Measurements from ENCODE around the gene HRH2.

HRH2 gene

GRCh38 chr5:175684931-175685330 lies 27.1 kb downstream of the HRH2 start:
- no peak overlapping the region for H3K4me2 ChIP-seq (ENCODE audit: low read length)
- H3K27ac ChIP-seq (ENCODE audit: low read depth, low read length, poor library complexity, severe bottlenecking) = no peak overlapping the region
- no peaks in the 10 kb centered on the region for H3K9me2 ChIP-seq (ENCODE audit: low read depth, low read length)
- H3F3A ChIP-seq (ENCODE audit: insufficient read depth, low read length) = no peaks in the 10 kb centered on the region
- H3K36me3 ChIP-seq (ENCODE audit: insufficient read depth, low read length) = no peaks in the 10 kb centered on the region
- H3K9me3 ChIP-seq (ENCODE audit: low read length) = no peaks in the 10 kb centered on the region
- no peaks in the 10 kb centered on the region for H3K4me1 ChIP-seq (ENCODE audit: insufficient read depth, low read length, severe bottlenecking)
- no peak overlapping the region for H2AFZ ChIP-seq (ENCODE audit: low read length)
- no peaks in the 10 kb centered on the region for H3K79me2 ChIP-seq (ENCODE audit: insufficient read depth, low read length)
- H3K27me3 ChIP-seq (ENCODE audit: insufficient read depth, low read length) = no peaks in the 10 kb centered on the region
- no peak overlapping the region for H3K4me3 ChIP-seq (ENCODE audit: low read depth, low read length, poor library complexity, severe bottlenecking)
- TF ChIP-seq EZH2 (IDR thresholded peaks at IDR 0.05; ENCODE audit: borderline replicate concordance, low read length) = no peak
- TF ChIP-seq, protein P1, sequence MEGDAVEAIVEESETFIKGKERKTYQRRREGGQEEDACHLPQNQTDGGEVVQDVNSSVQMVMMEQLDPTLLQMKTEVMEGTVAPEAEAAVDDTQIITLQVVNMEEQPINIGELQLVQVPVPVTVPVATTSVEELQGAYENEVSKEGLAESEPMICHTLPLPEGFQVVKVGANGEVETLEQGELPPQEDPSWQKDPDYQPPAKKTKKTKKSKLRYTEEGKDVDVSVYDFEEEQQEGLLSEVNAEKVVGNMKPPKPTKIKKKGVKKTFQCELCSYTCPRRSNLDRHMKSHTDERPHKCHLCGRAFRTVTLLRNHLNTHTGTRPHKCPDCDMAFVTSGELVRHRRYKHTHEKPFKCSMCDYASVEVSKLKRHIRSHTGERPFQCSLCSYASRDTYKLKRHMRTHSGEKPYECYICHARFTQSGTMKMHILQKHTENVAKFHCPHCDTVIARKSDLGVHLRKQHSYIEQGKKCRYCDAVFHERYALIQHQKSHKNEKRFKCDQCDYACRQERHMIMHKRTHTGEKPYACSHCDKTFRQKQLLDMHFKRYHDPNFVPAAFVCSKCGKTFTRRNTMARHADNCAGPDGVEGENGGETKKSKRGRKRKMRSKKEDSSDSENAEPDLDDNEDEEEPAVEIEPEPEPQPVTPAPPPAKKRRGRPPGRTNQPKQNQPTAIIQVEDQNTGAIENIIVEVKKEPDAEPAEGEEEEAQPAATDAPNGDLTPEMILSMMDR (IDR thresholded peaks at IDR 0.05; ENCODE audit: low read length) = no peak
- H3K9ac ChIP-seq (ENCODE audit: low read length) = no peak overlapping the region
- H4K20me1 ChIP-seq (ENCODE audit: insufficient read depth, low read length) = no peaks in the 10 kb centered on the region

- Histone ChIP-seq H2AFZ (ENCODE audit: low read length) (no peak overlapping the region), H3K27me3 (ENCODE audit: insufficient read depth, low read length) (no peaks in the 10 kb centered on the region), H3K4me2 (ENCODE audit: low read length) (no peak overlapping the region), H3K27ac (ENCODE audit: low read depth, low read length, poor library complexity, severe bottlenecking) (no peak overlapping the region), H3K4me1 (ENCODE audit: insufficient read depth, low read length, severe bottlenecking) (no peaks in the 10 kb centered on the region), H3K9me3 (ENCODE audit: low read length) (no peaks in the 10 kb centered on the region), H3F3A (ENCODE audit: insufficient read depth, low read length) (no peaks in the 10 kb centered on the region), H4K20me1 (ENCODE audit: insufficient read depth, low read length) (no peaks in the 10 kb centered on the region), H3K36me3 (ENCODE audit: insufficient read depth, low read length) (no peaks in the 10 kb centered on the region), H3K9me2 (ENCODE audit: low read depth, low read length) (no peaks in the 10 kb centered on the region), H3K4me3 (ENCODE audit: low read depth, low read length, poor library complexity, severe bottlenecking) (no peak overlapping the region), H3K79me2 (ENCODE audit: insufficient read depth, low read length) (no peaks in the 10 kb centered on the region), H3K9ac (ENCODE audit: low read length) (no peak overlapping the region)
- TF ChIP-seq EZH2 (IDR thresholded peaks at IDR 0.05; ENCODE audit: borderline replicate concordance, low read length) = no peak
- TF ChIP-seq, protein P1 (IDR thresholded peaks at IDR 0.05; ENCODE audit: low read length) = no peak
Measured at GRCh38 chr5:175685701-175686350, 28.0 kb downstream of the HRH2 start.

DNA sequence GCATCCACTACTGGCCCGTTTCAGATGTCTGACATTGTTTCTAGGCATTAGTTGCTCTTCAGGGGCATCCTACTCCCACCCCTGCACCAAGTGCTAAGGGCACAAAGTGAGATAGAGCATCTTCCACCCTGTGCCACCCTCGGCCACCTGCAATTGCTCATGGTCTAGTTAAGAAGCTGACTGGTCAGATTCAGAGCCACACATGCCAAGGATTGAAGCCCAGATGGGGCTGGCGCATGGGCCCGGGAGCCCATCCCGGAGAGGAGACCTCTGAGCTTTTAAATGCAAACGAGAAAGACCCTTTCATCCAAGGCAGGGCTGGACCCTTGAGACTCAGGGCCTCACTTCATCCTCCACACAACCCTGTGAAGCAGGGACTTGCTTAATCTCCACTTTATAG lies 28.5 kb downstream of the HRH2 start:
- H3K4me3 ChIP-seq (ENCODE audit: low read depth, low read length, poor library complexity, severe bottlenecking) = no peak overlapping the region
- H3K9me3 ChIP-seq (ENCODE audit: low read length) = no peaks in the 10 kb centered on the region
- H3K36me3 ChIP-seq (ENCODE audit: insufficient read depth, low read length) = no peaks in the 10 kb centered on the region
- H3K4me1 ChIP-seq (ENCODE audit: insufficient read depth, low read length, severe bottlenecking) = no peaks in the 10 kb centered on the region
- TF ChIP-seq EZH2 (IDR thresholded peaks at IDR 0.05; ENCODE audit: borderline replicate concordance, low read length) = no peak
- TF ChIP-seq, protein P1 (IDR thresholded peaks at IDR 0.05; ENCODE audit: low read length) = no peak
- H3K79me2 ChIP-seq (ENCODE audit: insufficient read depth, low read length) = no peaks in the 10 kb centered on the region
- H2AFZ ChIP-seq (ENCODE audit: low read length) = no peak overlapping the region
- no peak overlapping the region for H3K9ac ChIP-seq (ENCODE audit: low read length)
- H3K27me3 ChIP-seq (ENCODE audit: insufficient read depth, low read length) = no peaks in the 10 kb centered on the region
- no peaks in the 10 kb centered on the region for H3K9me2 ChIP-seq (ENCODE audit: low read depth, low read length)
- no peaks in the 10 kb centered on the region for H3F3A ChIP-seq (ENCODE audit: insufficient read depth, low read length)
- H3K4me2 ChIP-seq (ENCODE audit: low read length) = no peak overlapping the region
- H3K27ac ChIP-seq (ENCODE audit: low read depth, low read length, poor library complexity, severe bottlenecking) = no peak overlapping the region
- H4K20me1 ChIP-seq (ENCODE audit: insufficient read depth, low read length) = no peaks in the 10 kb centered on the region

All from OCI-LY1 (cell line).